HPDE6-E6E7 (cell line): ENCODE data around the gene CRLF1.
"Not testable (repeated sequence)": the region's sequence is repeated elsewhere in the genome, so short reads cannot be mapped to it uniquely, and the experiment has no call there.

Source experiments
- DNase-seq: peaks from one replicate; pipeline ENCODE4 v3.0.0; 2011; ENCODE audit warnings: missing footprints; ENCODE audit errors: extremely low spot score

The CRLF1 gene

DNA sequence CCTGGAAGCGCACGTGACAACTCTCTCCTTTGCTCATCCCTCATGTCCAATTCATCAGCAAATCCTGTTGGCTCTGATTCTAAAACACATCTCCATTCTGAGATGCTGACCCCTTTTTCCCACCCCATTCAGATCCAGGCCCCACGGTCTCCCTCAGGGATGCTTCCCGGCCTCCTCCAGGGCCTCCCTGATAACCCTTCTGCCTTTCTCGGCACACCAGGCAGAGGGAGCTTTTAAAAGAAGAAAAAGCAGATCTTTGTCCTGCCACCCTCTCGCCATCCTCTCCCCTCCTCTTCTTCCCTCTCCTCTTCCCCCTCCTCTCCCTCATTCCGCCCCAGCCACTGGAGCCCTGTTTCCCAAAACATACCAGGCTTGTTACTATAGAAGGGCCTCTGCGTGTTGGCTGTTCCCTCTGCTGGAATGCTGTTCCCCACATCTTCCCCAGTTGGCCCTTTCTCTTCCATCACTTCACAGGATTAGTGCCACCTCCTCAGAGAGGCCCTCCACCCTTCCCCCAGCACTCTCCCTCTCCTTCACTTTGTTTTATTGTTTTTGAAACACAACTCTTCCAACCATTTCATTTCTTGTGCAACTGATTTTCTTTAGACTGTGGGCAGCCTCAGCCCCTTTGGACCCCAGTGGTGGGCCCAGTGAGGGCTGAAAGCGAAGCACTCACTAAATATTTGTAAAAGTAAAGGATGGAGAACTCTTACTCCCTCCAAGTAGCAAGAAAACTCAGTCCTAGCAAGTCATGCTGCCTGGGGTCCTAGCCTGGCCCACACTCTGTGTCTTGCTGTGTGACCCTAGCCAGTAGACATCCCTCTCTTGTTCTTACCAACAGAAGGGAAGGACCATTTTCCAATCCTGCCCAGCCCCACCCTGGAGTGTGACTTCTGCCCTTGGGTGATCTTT, 2.5 kb upstream of the CRLF1 start:
- DNase-seq = no peak

DNA sequence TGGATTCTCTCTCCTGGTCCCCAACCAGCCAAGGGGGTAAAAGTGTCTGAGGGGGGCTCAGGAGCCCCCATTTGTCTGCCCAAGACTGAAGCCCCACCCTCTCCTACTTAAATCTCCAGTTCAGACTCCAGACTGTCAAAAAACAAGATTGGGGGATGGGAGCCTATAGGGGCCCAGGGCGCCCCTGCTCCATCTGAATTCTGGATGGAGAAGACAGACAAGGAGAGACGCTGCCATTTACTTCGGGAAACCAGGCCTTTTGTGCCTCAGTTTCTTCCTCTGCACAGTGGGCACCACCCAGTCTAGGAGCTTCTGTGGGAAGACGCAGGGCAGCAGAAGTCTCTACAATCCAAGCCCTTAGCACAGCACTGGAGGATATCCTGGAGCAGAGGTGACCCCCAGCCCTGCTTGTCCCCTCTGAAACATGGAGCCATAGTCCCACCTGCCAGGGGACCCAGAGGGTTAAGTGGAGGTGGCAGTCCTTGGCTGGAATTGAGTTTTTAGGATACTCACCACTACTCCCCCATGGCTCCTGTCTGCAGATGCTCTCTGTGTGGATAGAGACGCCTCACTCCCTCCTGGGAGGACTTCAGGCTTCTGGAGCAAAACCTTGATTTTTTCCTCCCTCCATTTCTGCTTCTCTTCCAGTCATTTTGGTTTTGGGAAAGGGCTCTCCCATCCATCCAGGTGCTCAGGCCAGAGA, 1.7 kb upstream of the CRLF1 start:
- DNase-seq = no peak

- DNase-seq = no peak
Observed at GRCh38 chr19:18607226-18608101, 865 bp upstream of the CRLF1 start.

DNA sequence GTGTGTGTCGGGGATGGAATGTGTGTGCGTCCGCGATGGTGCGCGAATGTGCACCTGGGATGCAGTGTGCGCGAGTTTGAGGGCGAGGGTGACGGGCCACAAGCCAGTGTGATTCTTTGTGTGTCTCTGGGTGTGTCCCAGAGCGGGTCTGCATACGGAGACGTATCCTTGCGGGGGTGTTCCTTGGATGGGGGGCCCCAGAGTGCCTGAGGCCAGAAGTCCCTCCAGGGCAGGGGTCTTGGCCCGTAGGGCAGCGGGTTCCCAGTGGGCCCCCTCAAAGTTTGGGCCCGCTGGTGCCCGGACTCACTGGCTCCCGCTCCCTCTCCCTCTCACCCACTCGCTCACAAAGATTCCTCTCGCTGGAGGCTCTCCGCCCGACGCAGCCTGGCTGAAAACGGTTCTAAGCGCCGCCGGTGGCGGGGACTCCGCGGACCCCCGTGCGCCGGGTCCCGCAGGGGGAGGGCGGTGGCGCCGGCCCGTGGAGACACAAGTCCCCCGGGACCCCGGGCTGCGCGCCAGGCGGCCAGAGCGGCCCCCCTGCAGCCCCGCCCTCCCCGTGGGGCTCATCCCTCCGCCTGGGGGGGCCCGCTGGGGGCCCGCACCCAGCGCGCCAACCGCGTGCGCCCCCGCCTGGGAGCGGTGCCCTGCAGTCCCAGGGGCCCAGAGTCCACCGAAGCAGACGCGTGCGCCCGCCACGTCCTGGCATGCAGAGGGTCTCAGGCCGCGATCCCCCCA, 886 bp downstream of the CRLF1 start:
- DNase-seq = no peak

GRCh38 chr19:18605196-18605545, 1.4 kb downstream of the CRLF1 start:
- DNase-seq = no peak

DNA sequence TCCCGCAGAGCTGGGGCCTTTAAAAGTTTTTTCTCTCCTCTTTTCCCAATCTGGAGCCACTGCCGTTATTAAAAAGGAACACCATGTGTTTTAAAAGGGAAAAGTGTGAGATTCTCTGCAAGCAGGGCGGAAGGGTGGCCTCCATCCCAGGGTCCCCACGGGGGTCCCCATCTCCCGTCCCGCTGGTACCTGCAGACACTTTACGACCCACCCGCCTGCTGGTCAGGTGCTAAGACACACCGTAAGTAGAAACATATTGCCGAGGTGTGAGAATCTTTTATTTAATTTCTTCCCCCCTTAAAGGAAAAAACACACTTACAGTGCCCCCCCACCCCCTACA, 1.8 kb downstream of the CRLF1 start:
- DNase-seq = no peak

GRCh38 chr19:18603958-18604819, 2.4 kb downstream of the CRLF1 start:
- DNase-seq = no peak

- DNase-seq = no peak
Observed at GRCh38 chr19:18603255-18603957, 3.2 kb downstream of the CRLF1 start.

DNA sequence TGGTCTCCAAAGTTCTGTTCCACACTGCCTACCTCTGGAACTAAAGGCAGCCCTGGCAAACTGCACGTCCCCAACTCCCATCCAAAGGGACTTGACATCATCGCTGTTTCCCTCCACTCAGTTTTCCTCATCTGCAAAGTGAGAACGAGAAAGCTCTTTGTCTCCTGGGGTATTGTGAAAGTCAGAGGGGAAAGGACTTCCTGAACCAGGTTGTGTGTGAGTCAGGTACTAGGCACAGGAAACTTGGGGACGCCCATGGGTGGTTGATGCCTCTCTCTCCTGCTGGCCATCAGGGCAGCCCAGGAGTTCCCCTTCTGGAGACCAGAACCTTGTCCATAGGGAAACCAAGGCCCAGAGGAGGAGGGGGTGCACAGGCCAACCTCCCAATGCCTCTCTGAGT, 4.7 kb downstream of the CRLF1 start:
- no peak for DNase-seq

GRCh38 chr19:18600692-18601397, 5.8 kb downstream of the CRLF1 start:
- not testable (repeated sequence) for DNase-seq

DNA sequence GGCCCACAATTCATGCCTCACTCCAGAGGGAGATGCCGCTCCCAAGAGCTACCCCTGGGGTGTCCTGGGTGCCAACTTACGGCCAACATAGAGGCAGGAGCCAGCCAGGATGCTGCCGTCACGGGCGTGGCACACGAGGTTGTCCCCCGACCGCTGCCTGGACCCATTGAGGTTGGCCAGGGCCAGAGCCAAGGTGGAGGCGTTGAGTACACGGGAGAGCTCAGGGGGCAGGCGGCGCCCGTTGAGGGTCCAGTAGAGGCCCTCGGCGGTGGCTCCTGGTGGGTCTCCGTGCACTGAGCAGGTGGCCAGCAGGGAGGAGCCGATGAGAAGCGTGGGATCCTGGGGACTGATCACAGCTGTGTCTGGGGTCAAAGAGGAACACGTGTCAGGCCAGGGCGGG, 7.1 kb downstream of the CRLF1 start:
- no peak for DNase-seq

GRCh38 chr19:18597809-18598660, 8.6 kb downstream of the CRLF1 start:
- no peak for DNase-seq

DNA sequence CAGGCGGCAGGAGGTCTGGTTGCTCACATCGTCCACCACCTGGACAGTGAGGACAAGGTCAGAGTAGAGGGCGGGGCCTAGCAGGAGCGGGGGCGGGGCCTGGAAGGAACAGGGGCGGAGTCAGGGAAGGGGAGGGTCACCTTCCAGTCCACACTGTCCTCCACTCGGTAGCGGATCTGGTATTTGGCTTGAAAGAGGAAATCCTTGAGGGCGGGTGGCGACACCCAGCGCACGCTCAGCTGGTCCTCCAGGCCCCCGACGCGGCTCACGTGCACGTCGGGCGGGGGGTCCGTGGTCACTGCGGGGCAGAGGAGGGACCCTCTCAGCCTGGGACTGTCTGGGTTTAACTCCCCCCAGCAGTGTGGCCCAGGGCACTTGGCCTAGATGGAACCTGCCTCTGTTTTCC, 9.8 kb downstream of the CRLF1 start:
- DNase-seq = no peak

- no peak for DNase-seq
Observed at GRCh38 chr19:18595475-18595874, 11.1 kb downstream of the CRLF1 start.

DNA sequence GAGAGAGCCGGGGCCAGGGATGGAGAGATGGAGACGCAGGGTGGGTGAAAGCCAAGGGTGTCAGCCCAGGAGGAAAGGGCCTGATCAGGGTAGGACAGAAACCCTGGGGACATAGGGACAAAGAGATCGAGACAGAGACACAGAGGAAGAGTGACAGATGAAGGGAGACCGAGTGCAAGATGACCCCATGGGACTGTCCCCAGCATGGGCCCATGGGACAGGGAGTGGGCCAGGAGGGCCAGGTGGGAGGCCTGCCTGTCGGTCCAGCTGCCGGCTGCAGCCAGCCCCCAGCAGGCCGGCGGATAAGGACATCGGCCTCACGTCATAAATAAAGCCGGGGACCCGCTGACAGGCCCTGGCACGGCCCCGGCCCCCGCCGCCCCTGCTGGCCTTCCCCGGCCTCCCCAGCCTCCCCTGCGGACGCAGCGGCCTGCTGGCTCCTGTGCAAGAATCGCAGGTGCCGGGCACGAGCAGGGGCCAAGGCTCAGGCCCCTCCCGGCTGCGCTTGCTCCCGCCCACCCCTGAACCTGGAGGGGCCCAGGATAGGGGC, 11.7 kb downstream of the CRLF1 start:
- no peak for DNase-seq

- DNase-seq = peak; percentile 81
Observed at GRCh38 chr19:18594096-18594823, 12.3 kb downstream of the CRLF1 start.

DNA sequence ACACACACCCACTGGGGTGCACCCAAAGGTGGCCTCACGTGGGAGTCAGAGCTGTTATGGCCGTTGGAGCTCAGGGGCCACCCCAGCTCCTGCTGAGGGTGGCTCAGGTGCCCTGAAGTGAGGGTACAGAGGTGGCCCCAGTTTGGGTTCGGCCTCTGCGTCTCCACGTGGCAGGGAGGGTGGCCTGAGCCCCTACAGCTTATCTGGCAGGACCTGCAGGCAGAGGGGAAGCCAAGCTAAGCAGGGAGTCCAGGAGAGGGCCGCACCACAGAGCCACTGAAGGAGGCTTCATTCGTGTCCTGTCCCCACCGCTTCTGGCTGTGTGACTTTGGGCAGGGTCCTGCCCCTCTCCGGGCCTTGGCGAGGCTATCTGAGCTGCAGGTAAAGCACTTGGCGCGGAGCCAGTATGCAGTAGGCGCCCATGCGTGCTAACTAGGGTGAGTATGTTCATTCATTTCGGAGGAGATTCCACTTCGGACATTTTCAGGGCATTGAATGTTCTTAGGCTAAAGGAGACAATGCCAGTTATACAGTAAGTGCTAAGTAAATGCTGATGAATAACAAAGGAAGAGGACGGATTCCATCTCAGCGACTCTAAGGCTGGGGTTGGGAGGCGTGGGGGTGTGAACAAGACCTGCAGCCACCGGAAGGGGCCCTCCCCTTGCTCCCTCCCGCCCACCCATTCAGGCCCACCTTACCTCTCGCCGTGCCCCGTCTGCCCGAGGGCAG, 13.1 kb downstream of the CRLF1 start:
- DNase-seq = no peak
